Measurements from ENCODE around the gene ANO6. TPM values are rescaled to one million over a fixed set of nuclear protein-coding genes. Genes with fewer than 3 reads are reported as not detected.
"Not testable (repeated sequence)": the region's sequence is repeated elsewhere in the genome, so short reads cannot be mapped to it uniquely, and the experiment has no call there.

Gene ANO6, protein sequence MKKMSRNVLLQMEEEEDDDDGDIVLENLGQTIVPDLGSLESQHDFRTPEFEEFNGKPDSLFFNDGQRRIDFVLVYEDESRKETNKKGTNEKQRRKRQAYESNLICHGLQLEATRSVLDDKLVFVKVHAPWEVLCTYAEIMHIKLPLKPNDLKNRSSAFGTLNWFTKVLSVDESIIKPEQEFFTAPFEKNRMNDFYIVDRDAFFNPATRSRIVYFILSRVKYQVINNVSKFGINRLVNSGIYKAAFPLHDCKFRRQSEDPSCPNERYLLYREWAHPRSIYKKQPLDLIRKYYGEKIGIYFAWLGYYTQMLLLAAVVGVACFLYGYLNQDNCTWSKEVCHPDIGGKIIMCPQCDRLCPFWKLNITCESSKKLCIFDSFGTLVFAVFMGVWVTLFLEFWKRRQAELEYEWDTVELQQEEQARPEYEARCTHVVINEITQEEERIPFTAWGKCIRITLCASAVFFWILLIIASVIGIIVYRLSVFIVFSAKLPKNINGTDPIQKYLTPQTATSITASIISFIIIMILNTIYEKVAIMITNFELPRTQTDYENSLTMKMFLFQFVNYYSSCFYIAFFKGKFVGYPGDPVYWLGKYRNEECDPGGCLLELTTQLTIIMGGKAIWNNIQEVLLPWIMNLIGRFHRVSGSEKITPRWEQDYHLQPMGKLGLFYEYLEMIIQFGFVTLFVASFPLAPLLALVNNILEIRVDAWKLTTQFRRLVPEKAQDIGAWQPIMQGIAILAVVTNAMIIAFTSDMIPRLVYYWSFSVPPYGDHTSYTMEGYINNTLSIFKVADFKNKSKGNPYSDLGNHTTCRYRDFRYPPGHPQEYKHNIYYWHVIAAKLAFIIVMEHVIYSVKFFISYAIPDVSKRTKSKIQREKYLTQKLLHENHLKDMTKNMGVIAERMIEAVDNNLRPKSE
- 10 to 100 TPM; 10.3 to 15.4 TPM for total RNA-seq
- long read RNA-seq, partial matches to known transcripts = 2 of 3 reads
- long read RNA-seq, other reads (novel, unspliced or antisense) = 1 of 3 reads

GRCh38 chr12:45215419-45216229 lies at the start of gene ANO6:
ANO6 (plus strand) TSS chr12:45216095; CDS start chr12:45216322, 227 bp downstream.
- intact Hi-C loops (cut with DNase I, micrococcal nuclease) = no loop called here
- ATAC-seq = peak; percentile 96

GRCh38 chr12:45168976-45169375 lies 46.9 kb upstream of the ANO6 start:
- DNase-seq (no peak), ATAC-seq (peak; percentile 52)
- intact Hi-C loops (cut with DNase I, micrococcal nuclease) = no loop called here

More at GRCh38 chr12:45215419-45216229, at the start of gene ANO6:
- DNase-seq = peak; percentile 90 to 92

- peak; percentile 71 to 89 for DNase-seq
Observed at GRCh38 chr12:45170456-45171042, 45.3 kb upstream of the ANO6 start.

DNA sequence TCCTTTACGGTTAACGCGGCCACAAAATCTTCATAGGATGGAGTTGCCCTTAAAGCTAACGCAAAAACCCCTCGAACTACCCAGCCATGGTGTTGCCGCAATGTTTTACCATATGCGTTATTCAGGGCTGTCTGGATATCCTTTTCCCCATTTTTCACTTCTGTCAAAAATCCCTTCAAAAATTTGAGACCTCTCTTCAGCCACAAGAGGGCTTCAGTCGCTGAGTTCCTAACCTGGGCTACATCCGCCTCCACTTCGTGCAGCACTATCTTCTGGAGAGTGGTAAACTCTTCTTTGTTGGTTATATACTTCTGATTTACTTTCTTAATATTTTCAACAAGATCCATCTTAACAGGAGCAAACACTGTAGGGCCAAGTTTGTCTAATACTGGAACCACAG lies 42.6 kb upstream of the ANO6 start:
- intact Hi-C loops (cut with DNase I, micrococcal nuclease); DNase-seq: not testable (repeated sequence)
- peak; percentile 30 for ATAC-seq

More at GRCh38 chr12:45170456-45171042, 45.3 kb upstream of the ANO6 start:
- intact Hi-C loops (cut with DNase I, micrococcal nuclease) = no loop called here
- peak; percentile 84 for ATAC-seq

GRCh38 chr12:45174595-45174994 lies 41.3 kb upstream of the ANO6 start:
- intact Hi-C loops (cut with DNase I, micrococcal nuclease) = no loop called here
- ATAC-seq (no peak), DNase-seq (no peak)

- intact Hi-C loops (cut with DNase I, micrococcal nuclease) = no loop called here
- no peak for ATAC-seq
- DNase-seq = no peak
Observed at GRCh38 chr12:45178771-45179170, 37.1 kb upstream of the ANO6 start.

DNA sequence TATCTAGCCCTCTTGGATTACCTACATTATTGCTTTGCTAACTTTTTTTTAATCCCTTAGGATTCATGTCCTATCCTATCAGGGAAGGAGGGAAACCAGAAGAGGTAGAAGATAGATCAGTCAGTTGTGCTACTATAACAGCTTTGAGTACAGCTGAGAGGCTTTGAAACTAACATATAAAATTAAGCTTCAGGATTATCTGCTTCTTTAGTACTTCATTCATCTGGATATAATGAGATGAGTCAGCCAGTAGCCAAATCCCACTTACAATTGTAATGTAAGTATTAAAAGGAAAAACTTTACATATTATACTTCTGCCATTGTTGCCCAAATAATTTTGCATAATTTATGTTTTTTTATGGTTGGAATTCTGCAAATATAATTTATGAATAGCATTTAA lies 33.4 kb upstream of the ANO6 start:
- intact Hi-C loops (cut with DNase I, micrococcal nuclease) = loop anchor here in 1 of 2 donors (5.0 kb wide), 1 partner anchor 205 kb away; no protein-coding TSS in a partner anchor
- ATAC-seq = no peak
- no peak for DNase-seq

DNA sequence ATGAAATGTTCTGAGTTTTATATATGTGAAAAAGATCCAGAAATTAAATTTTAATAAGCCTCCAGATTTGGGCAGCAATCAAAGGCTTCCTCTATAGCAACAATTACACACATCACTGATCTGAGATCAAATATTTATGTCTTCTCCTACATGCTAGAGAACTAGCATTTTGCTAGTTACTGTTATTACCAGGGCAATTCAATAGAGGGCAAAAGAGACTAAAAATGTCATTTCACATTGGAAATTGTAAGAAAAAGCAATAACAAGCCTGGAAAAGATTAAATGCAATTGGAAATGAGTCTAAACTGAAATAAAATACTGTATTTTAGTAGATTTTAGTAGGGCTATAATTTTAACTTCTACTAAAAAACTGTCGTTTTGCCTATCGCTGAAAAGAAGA lies 32.6 kb upstream of the ANO6 start:
- DNase-seq = no peak
- no peak for ATAC-seq
- intact Hi-C loops (cut with DNase I, micrococcal nuclease) = loop anchor here in 1 of 2 donors (5.0 kb wide), 1 partner anchor 204 kb away; no protein-coding TSS in a partner anchor

- intact Hi-C loops (cut with DNase I, micrococcal nuclease) = loop anchor here in 1 of 2 donors (5.0 kb wide), 1 partner anchor 203 kb away; no protein-coding TSS in a partner anchor
- no peak for ATAC-seq
- no peak for DNase-seq
Observed at GRCh38 chr12:45184147-45184963, 31.5 kb upstream of the ANO6 start.

GRCh38 chr12:45186762-45187161 lies 29.1 kb upstream of the ANO6 start:
- intact Hi-C loops (cut with DNase I, micrococcal nuclease) = no loop called here
- ATAC-seq (no peak), DNase-seq (no peak)

GRCh38 chr12:45189766-45190403 lies 26.0 kb upstream of the ANO6 start:
- no peak for ATAC-seq
- no peak for DNase-seq
- intact Hi-C loops (cut with DNase I, micrococcal nuclease) = no loop called here

GRCh38 chr12:45191239-45191638 lies 24.7 kb upstream of the ANO6 start:
- intact Hi-C loops (cut with DNase I, micrococcal nuclease) = no loop called here
- no peak for ATAC-seq

GRCh38 chr12:45192707-45193106 lies 23.2 kb upstream of the ANO6 start:
- DNase-seq (no peak), ATAC-seq (no peak)
- intact Hi-C loops (cut with DNase I, micrococcal nuclease) = no loop called here

More at GRCh38 chr12:45191239-45191638, 24.7 kb upstream of the ANO6 start:
- no peak for DNase-seq

- intact Hi-C loops (cut with DNase I, micrococcal nuclease) = no loop called here
- ATAC-seq (no peak), DNase-seq (no peak)
Observed at GRCh38 chr12:45200491-45201043, 15.3 kb upstream of the ANO6 start.

DNA sequence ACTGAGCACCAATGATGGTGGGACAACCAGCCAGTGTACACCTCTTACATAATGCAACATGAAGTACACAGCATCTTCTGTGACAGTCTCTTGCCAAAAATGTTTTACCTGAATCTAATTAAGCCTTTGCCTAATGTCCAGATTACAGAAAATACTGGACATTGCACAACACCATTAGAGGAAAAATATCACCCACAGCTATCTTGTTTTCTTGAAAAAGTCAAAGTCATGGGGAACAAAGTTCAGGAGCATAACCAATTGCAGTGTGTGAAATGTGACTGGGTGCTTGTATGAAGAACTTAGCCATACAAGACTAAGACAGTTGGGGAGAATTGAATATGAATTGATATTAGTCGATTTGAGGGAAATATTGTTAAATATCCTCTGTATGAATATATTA lies 12.1 kb upstream of the ANO6 start:
- DNase-seq (no peak), ATAC-seq (no peak)
- intact Hi-C loops (cut with DNase I, micrococcal nuclease) = no loop called here

GRCh38 chr12:45204757-45205156 lies 11.1 kb upstream of the ANO6 start:
- no peak for ATAC-seq
- intact Hi-C loops (cut with DNase I, micrococcal nuclease) = no loop called here
- no peak for DNase-seq
